ENCODE measurements around the gene DGAT2L6.

DGAT2L6 gene

GRCh38 chrX:70176938-70177533, at the start of gene DGAT2L6:
Gene DGAT2L6 (plus strand): TSS chrX:70177483. CDS start chrX:70177583, 100 bp downstream.
- ChIA-PET CTCF (interaction anchor here (1.1 to 2.0 kb wide), 3 partner anchors 9 to 44 kb away, joined by 3 to 9 read pairs (median 4); partner anchors contain the start of gene IGBP1), POLR2A (no interaction called here)
- DNase-seq (ENCODE audit: extremely low spot score) = no peak
- no peak for TF ChIP-seq CTCF (IDR thresholded peaks at IDR 0.05; ENCODE audit: control extremely low read depth, extremely low read depth, low read depth, missing control alignments)

GRCh38 chrX:70128071-70128470, 49.2 kb upstream of the DGAT2L6 start:
- CTCF ChIA-PET = no interaction called here
- POLR2A ChIA-PET = no interaction called here
- TF ChIP-seq CTCF (IDR thresholded peaks at IDR 0.05; ENCODE audit: control extremely low read depth, extremely low read depth, low read depth, missing control alignments) = no peak
- no peak for DNase-seq (ENCODE audit: extremely low spot score)

GRCh38 chrX:70129816-70130215, 47.5 kb upstream of the DGAT2L6 start:
- ChIA-PET CTCF (interaction anchor here (0.9 kb wide), 1 partner anchor 32 kb away, joined by 3 read pairs; no protein-coding TSS in a partner anchor), POLR2A (no interaction called here)
- no peak for TF ChIP-seq CTCF (IDR thresholded peaks at IDR 0.05; ENCODE audit: control extremely low read depth, extremely low read depth, low read depth, missing control alignments)
- no peak for DNase-seq (ENCODE audit: extremely low spot score)

GRCh38 chrX:70132224-70132623, 45.1 kb upstream of the DGAT2L6 start:
- POLR2A ChIA-PET = no interaction called here
- no peak for TF ChIP-seq CTCF (IDR thresholded peaks at IDR 0.05; ENCODE audit: control extremely low read depth, extremely low read depth, low read depth, missing control alignments)
- CTCF ChIA-PET = interaction anchor here (0.9 to 2.0 kb wide), 7 partner anchors 12 to 594 kb away, joined by 3 to 15 read pairs (median 4); no protein-coding TSS in a partner anchor
- DNase-seq (ENCODE audit: extremely low spot score) = no peak

GRCh38 chrX:70132877-70133302, 44.4 kb upstream of the DGAT2L6 start:
- TF ChIP-seq CTCF (IDR thresholded peaks at IDR 0.05; ENCODE audit: control extremely low read depth, extremely low read depth, low read depth, missing control alignments) = no peak
- DNase-seq (ENCODE audit: extremely low spot score) = no peak
- CTCF ChIA-PET = interaction anchor here (0.9 to 2.0 kb wide), 17 partner anchors 9 to 594 kb away, joined by 3 to 15 read pairs (median 4); partner anchors contain the start of gene DGAT2L6
- POLR2A ChIA-PET = interaction anchor here (0.6 kb wide), 1 partner anchor 977 kb away, joined by 3 read pairs; no protein-coding TSS in a partner anchor

- ChIA-PET CTCF (interaction anchor here (0.9 to 2.0 kb wide), 17 partner anchors 9 to 303 kb away, joined by 3 to 15 read pairs (median 4); partner anchors contain the start of gene DGAT2L6), POLR2A (interaction anchor here (0.5 to 1.0 kb wide), 3 partner anchors 9 to 977 kb away, joined by 3 to 8 read pairs (median 3); no protein-coding TSS in a partner anchor)
- TF ChIP-seq CTCF (IDR thresholded peaks at IDR 0.05; ENCODE audit: control extremely low read depth, extremely low read depth, low read depth, missing control alignments) = peak; percentile 60
- DNase-seq (ENCODE audit: extremely low spot score) = peak; percentile 82
These were observed 43.8 kb upstream of the DGAT2L6 start, which contains the start of gene IGBP1 for GRCh38 chrX:70133303-70134115. Gene IGBP1 (plus strand): TSS chrX:70133447. CDS start chrX:70133948, 501 bp downstream.
